Thyroid gland (tissue), 4 donors: Measurements from ENCODE around the gene PDGFC.

Source experiments
- POLR2A ChIP-seq, 2 donors: fragments of 450-650 bp; IDR thresholded peaks; one replicate each; pipeline ENCODE4 v1.6.1; 2017; ENCODE audit warnings: antibody characterized with exemption in 2 of 2, mild to moderate bottlenecking in 2 of 2, moderate library complexity in 1 of 2
- TF ChIP-seq, protein P1 (sequence below), 6 experiments: fragments of 200-600 bp in 3 of 6; fragments of 450-650 bp in 3 of 6; sonication (generic) in 3 of 6; IDR thresholded peaks; one replicate each; pipeline ENCODE4 v1.5.1; 2016 to 2019; ENCODE audit warnings: antibody characterized with exemption in 6 of 6, mild to moderate bottlenecking in 2 of 6, inconsistent platforms in 1 of 6, moderate library complexity in 1 of 6

DNA sequence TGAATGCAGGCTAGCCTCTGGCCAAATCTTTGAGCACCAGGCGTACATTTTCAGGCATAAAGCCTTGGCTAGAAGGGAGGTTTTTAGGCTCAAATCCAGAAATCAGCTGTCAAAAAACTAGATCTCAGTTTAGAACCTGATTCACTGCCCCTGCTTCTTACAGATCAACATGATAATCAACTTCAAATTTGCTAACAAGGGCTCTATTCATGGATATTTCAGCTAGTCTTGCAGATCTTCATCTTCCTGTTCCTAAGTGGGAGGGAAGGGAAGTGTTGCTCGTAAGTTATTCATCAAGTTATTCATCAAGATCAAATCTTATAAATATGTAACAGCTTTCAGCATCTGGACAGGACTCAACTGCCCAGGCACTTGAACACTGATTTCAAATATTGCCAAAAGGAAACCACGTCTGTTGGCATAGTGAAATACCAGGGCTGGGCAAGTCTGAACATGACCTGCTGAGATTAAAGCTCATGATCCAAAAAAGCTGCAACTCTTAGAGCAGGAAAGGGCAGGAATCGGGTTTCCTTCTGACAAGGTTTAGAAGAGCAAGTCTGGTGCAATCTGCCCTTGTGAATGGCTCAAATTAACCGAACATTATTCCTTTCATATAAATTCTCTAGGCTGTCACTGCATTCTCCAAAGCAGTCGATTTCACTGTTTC is 200.3 kb downstream of the PDGFC start:
- TF ChIP-seq, protein P1, sequence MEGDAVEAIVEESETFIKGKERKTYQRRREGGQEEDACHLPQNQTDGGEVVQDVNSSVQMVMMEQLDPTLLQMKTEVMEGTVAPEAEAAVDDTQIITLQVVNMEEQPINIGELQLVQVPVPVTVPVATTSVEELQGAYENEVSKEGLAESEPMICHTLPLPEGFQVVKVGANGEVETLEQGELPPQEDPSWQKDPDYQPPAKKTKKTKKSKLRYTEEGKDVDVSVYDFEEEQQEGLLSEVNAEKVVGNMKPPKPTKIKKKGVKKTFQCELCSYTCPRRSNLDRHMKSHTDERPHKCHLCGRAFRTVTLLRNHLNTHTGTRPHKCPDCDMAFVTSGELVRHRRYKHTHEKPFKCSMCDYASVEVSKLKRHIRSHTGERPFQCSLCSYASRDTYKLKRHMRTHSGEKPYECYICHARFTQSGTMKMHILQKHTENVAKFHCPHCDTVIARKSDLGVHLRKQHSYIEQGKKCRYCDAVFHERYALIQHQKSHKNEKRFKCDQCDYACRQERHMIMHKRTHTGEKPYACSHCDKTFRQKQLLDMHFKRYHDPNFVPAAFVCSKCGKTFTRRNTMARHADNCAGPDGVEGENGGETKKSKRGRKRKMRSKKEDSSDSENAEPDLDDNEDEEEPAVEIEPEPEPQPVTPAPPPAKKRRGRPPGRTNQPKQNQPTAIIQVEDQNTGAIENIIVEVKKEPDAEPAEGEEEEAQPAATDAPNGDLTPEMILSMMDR (IDR thresholded peaks at IDR 0.05) = no peak
- peak in 1 of 2 donors; percentile 24 for TF ChIP-seq POLR2A (IDR thresholded peaks at IDR 0.05)
